ENCODE measurements around the gene FLNB. TPM values are rescaled to one million over a fixed set of nuclear protein-coding genes. Genes with fewer than 3 reads are reported as not detected.
A peak's percentile ranks its signal among the peaks of the same experiment; 100 is the strongest.

Gene FLNB
- total and polyA plus RNA-seq, 2 of the 13 experiments (the other 11 are each of a cell fraction or from before 2014, with no cell fraction given): 106 to 130 TPM

DNA sequence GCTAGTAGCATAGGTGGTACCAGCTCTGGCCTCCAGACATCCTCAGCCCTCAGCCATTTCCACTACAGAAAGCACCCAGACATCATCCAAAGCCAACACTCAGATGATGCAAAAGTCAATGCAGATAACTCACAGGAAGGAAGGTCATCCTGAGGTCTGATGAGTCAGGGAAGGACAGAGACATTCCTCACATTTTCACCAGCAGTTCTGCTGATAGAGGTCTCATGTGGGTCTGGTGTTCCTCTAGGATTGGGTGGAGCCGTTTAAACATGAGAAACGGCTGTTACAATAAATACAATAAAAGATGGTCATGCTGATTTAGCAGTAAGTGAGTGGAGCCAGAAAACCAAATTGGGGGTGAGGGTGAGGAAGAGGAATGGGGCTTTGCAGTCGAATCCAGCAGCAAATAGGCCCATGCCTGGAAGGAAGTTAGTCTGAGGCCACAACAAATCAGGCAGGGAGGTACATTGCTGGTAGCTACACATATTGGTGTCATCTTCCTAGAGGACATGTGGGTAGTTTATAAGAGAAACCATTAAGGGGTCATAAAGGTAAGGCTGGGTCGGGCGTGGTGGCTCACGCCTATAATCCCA is 33.3 kb upstream of the FLNB start (continued):
- TF ChIP-seq, protein P1, sequence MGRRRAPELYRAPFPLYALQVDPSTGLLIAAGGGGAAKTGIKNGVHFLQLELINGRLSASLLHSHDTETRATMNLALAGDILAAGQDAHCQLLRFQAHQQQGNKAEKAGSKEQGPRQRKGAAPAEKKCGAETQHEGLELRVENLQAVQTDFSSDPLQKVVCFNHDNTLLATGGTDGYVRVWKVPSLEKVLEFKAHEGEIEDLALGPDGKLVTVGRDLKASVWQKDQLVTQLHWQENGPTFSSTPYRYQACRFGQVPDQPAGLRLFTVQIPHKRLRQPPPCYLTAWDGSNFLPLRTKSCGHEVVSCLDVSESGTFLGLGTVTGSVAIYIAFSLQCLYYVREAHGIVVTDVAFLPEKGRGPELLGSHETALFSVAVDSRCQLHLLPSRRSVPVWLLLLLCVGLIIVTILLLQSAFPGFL (CRISPR knock-in tag; IDR thresholded peaks at IDR 0.05): no peak
- TF ChIP-seq ZNF496 (CRISPR knock-in tag; IDR thresholded peaks at IDR 0.05; ENCODE audit: insufficient replicate concordance) (no peak), ZNF644 (CRISPR knock-in tag; IDR thresholded peaks at IDR 0.05; ENCODE audit: low read depth) (peak; percentile 89; the same call in 1 of the 2 replicates), ZNF446 (CRISPR knock-in tag; IDR thresholded peaks at IDR 0.05) (no peak), NFRKB (IDR thresholded peaks at IDR 0.05) (no peak), KLF13 (CRISPR knock-in tag; IDR thresholded peaks at IDR 0.05) (no peak), BRCA1 (CRISPR knock-in tag; IDR thresholded peaks at IDR 0.05) (no peak), ZNF598 (CRISPR knock-in tag; IDR thresholded peaks at IDR 0.05; ENCODE audit: borderline replicate concordance) (no peak), REXO4 (CRISPR knock-in tag; IDR thresholded peaks at IDR 0.05; ENCODE audit: borderline replicate concordance) (no peak), JUNB (CRISPR knock-in tag; IDR thresholded peaks at IDR 0.05; ENCODE audit: borderline replicate concordance) (peak; percentile 83; the same call in 1 of the 2 replicates), GFI1 (CRISPR knock-in tag; IDR thresholded peaks at IDR 0.05; ENCODE audit: borderline replicate concordance) (no peak), SMAD3 (CRISPR knock-in tag; IDR thresholded peaks at IDR 0.05) (peak; percentile 67; the same call in 1 of the 2 replicates), ZNF207 (IDR thresholded peaks at IDR 0.05; ENCODE audit: borderline replicate concordance) (no peak), RELA (CRISPR knock-in tag; IDR thresholded peaks at IDR 0.05) (no peak), CENPX (CRISPR knock-in tag; IDR thresholded peaks at IDR 0.05) (no peak), SP140L (CRISPR knock-in tag; IDR thresholded peaks at IDR 0.05; ENCODE audit: borderline replicate concordance) (no peak), HNF4A (CRISPR knock-in tag; IDR thresholded peaks at IDR 0.05) (peak; percentile 38; the same call in 1 of the 2 replicates), CBFB (CRISPR knock-in tag; IDR thresholded peaks at IDR 0.05) (no peak)
- TF ChIP-seq, protein P2, sequence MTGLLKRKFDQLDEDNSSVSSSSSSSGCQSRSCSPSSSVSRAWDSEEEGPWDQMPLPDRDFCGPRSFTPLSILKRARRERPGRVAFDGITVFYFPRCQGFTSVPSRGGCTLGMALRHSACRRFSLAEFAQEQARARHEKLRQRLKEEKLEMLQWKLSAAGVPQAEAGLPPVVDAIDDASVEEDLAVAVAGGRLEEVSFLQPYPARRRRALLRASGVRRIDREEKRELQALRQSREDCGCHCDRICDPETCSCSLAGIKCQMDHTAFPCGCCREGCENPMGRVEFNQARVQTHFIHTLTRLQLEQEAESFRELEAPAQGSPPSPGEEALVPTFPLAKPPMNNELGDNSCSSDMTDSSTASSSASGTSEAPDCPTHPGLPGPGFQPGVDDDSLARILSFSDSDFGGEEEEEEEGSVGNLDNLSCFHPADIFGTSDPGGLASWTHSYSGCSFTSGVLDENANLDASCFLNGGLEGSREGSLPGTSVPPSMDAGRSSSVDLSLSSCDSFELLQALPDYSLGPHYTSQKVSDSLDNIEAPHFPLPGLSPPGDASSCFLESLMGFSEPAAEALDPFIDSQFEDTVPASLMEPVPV (CRISPR knock-in tag; IDR thresholded peaks at IDR 0.05): no peak
- TF ChIP-seq, protein P3, sequence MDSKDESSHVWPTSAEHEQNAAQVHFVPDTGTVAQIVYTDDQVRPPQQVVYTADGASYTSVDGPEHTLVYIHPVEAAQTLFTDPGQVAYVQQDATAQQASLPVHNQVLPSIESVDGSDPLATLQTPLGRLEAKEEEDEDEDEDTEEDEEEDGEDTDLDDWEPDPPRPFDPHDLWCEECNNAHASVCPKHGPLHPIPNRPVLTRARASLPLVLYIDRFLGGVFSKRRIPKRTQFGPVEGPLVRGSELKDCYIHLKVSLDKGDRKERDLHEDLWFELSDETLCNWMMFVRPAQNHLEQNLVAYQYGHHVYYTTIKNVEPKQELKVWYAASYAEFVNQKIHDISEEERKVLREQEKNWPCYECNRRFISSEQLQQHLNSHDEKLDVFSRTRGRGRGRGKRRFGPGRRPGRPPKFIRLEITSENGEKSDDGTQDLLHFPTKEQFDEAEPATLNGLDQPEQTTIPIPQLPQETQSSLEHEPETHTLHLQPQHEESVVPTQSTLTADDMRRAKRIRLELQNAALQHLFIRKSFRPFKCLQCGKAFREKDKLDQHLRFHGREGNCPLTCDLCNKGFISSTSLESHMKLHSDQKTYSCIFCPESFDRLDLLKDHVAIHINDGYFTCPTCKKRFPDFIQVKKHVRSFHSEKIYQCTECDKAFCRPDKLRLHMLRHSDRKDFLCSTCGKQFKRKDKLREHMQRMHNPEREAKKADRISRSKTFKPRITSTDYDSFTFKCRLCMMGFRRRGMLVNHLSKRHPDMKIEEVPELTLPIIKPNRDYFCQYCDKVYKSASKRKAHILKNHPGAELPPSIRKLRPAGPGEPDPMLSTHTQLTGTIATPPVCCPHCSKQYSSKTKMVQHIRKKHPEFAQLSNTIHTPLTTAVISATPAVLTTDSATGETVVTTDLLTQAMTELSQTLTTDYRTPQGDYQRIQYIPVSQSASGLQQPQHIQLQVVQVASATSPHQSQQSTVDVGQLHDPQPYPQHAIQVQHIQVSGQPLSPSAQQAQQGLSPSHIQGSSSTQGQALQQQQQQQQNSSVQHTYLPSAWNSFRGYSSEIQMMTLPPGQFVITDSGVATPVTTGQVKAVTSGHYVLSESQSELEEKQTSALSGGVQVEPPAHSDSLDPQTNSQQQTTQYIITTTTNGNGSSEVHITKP (CRISPR knock-in tag; IDR thresholded peaks at IDR 0.05; ENCODE audit: low read depth): 0 out of 2 replicates have a peak, but pooled peaks have one; percentile 35
- TF ChIP-seq, protein P4, sequence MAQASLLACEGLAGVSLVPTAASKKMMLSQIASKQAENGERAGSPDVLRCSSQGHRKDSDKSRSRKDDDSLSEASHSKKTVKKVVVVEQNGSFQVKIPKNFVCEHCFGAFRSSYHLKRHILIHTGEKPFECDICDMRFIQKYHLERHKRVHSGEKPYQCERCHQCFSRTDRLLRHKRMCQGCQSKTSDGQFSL (CRISPR knock-in tag; IDR thresholded peaks at IDR 0.05): no peak
- TF ChIP-seq, protein P5, sequence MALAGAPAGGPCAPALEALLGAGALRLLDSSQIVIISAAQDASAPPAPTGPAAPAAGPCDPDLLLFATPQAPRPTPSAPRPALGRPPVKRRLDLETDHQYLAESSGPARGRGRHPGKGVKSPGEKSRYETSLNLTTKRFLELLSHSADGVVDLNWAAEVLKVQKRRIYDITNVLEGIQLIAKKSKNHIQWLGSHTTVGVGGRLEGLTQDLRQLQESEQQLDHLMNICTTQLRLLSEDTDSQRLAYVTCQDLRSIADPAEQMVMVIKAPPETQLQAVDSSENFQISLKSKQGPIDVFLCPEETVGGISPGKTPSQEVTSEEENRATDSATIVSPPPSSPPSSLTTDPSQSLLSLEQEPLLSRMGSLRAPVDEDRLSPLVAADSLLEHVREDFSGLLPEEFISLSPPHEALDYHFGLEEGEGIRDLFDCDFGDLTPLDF (CRISPR knock-in tag; IDR thresholded peaks at IDR 0.05): no peak
- TF ChIP-seq, protein P6, sequence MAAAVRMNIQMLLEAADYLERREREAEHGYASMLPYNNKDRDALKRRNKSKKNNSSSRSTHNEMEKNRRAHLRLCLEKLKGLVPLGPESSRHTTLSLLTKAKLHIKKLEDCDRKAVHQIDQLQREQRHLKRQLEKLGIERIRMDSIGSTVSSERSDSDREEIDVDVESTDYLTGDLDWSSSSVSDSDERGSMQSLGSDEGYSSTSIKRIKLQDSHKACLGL (CRISPR knock-in tag; IDR thresholded peaks at IDR 0.05): no peak
